GM21528 (cell line): ENCODE results near the gene KRTAP1-4.
"Not testable (repeated sequence)": the region's sequence is repeated elsewhere in the genome, so short reads cannot be mapped to it uniquely, and the experiment has no call there.

Source experiments
- ATAC-seq: cut with Tn5 transposase; IDR thresholded peaks from one replicate; pipeline ENCODE4 v1.9.1; 2021; ENCODE audit warnings: mild to moderate bottlenecking, moderate library complexity; ENCODE audit not compliant: unreplicated experiment, low FRiP score

KRTAP1-4 gene, protein sequence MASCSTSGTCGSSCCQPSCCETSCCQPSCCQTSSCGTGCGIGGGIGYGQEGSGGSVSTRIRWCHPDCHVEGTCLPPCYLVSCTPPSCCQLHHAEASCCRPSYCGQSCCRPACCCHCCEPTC

DNA sequence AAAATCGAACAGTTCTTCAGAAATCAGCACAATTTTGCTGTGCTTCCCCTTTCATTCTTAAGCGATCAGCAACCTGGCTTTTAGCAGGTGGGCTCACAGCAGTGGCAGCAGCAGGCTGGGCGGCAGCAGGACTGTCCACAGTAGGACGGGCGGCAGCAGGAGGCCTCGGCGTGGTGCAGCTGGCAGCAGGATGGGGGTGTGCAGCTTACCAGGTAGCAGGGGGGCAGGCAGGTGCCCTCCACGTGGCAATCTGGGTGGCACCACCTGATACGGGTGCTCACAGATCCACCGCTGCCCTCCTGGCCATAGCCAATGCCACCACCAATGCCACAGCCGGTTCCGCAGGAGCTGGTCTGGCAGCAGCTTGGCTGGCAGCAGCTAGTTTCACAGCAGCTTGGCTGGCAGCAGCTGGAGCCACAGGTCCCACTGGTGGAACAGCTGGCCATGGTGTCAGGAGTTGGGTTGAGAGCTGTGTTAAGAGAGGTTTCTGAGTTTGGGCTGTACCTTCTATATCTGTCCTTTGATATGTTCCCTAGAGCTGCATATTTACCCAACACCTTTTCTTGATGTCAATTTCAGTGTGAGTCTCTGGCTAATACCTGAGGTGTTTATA is at the start of gene KRTAP1-4:
KRTAP1-4 (minus strand) TSS at position 563 of the 613 bp plus-strand sequence; CDS start at position 446, 117 bp downstream.
- ATAC-seq, result no peak

DNA sequence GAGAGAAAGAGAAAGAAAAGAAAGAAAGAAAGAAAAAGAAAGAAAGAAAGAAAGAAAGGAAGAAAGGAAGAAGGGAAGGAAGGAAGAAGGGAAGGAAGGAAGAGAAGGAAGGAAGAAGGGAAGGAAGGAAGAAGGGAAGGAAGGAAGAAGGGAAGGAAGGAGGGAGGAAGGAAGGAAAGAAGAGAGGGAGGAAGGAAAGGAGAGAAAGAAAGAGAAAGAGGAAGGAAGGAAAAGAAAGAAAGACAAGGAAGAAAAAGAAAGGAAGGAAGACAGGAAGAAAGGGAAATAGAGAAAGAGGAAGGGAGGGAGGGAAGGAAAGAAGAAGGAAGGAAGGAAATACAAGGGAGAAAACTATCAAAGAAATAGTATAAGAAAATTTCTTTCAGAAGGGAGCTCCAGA is 46.8 kb upstream of the KRTAP1-4 start:
- ATAC-seq, result no peak

DNA sequence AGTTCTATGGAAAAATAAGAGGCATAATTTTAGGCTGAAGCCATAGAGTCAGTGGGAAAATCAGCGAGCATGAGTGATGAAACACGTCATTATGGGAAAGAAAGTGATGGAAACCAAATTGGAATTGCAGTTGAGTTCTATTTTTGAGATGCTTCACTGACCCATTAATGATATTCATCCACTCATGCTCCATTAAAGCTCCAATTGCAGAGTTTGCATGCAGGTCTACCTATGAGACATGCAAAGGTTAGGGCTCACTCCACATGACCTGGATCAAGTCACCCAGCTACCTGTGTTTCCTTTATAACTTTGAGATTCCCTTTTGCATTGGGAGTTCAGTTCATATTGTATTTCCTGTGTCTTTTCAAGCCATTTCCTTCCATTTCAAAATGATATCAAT is 43.7 kb upstream of the KRTAP1-4 start:
- no peak for ATAC-seq

DNA sequence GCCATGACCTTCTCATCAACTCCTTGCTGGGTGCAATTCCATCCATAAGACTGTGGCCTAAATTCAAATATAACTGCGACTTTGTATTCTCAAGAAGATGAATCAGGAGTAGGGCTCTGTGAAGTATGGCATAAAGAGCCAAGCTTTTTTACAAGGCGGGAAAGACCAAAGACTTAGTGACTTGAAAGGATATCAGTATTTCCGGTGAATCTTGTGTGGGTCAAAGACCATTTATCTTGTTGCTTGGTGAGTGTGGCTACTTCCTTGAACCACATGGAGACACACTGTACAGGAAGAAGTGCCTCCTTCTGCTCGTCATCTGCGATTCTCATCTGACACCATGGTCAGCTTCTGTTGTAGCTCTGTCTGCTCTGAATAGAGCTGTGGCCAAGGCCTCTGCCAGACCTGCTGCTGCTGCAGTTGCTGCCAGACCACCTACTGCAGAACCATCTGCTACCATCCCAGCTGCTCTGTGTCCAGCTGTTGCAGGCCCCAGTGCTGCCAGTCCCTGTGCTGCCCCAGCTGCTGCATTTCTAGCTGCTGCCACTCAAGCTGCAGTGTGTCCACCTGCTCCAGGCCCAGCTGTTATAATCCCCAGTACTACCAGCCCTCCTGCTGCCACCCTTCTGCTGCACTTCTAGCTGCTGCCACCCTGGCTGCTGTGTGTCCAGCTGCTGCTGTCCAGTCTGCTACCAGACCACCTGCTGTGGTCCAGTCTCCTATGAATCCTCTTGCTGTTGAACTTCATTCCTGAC is 41.8 kb upstream of the KRTAP1-4 start:
- ATAC-seq, result no peak

DNA sequence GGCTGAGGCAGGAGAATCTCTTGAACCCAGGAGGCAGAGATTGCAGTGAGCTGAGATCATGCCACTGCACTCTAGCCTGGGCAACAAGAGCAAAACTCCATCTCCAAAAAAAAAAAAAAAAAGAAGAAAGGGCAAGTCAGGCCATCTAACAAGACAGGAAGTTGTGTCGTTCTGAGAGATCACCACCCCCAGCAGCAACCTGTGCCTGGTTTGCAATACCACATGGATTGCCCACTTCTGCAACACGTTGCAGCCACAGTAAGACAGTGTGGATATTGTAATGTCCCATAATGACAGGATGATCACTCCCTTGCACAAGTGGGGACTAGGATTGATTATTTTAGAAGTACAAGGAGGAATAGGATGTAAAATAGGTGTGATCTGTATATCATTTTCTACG is 39.0 kb upstream of the KRTAP1-4 start:
- ATAC-seq, result no peak

DNA sequence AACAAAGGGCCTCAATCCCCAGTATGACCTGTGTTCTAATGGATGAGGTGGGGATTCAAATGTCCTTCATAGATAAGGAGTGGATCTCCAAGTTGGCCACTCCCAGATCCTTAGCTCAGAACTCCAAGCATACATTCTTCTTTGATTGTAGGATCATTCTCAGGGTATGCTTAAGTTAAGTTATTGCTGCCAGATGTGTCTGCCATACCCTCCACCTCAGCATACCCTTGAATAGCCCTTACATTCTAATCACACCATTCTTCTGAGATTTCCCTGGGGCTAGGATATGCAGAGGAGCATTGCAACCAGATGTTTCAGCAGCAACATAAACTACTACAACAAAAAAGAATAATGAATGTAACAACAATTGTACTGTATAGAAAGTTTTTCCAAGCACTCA is 37.3 kb upstream of the KRTAP1-4 start:
- no peak for ATAC-seq

DNA sequence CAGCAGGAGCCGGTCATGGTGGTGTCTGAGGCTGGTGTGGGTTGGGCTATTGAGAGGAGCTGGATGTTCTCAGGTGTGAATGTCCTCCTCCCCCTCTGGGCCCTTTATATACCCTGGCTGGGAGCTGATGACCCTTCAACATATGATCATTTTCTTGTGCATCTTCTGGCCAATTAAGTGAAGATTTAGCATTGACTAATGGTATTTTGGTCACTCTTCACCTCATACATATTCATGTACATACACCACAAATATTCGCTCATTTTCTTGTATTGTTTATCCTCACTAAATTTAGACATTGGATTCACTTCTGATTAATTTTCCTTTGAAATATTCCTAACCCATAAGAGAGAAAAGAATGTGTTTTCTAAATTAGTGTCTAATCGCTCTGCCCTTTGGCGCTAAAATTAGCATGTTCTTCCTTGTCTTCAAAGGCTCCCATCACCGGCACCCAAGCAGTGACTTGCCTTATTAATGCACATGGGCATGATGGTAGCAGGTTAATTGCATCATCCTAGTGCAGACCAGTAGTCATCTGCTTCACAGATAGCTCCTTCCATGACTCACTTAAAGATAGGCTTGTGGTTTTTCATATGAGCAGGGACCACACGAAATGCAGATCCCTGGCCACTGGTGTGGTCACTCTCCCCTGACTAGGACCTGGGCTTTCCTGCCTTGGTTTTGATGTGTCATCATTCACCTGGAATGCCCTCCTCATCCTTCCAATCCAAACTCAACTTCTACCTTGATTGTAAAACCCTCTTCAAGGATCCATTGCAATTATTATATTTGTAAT is 36.0 kb upstream of the KRTAP1-4 start, which contains the start of gene KRTAP2-4:
KRTAP2-4 (minus strand) TSS at position 51 of the 796 bp plus-strand sequence; CDS start at position 17, 34 bp downstream.
- no peak for ATAC-seq

DNA sequence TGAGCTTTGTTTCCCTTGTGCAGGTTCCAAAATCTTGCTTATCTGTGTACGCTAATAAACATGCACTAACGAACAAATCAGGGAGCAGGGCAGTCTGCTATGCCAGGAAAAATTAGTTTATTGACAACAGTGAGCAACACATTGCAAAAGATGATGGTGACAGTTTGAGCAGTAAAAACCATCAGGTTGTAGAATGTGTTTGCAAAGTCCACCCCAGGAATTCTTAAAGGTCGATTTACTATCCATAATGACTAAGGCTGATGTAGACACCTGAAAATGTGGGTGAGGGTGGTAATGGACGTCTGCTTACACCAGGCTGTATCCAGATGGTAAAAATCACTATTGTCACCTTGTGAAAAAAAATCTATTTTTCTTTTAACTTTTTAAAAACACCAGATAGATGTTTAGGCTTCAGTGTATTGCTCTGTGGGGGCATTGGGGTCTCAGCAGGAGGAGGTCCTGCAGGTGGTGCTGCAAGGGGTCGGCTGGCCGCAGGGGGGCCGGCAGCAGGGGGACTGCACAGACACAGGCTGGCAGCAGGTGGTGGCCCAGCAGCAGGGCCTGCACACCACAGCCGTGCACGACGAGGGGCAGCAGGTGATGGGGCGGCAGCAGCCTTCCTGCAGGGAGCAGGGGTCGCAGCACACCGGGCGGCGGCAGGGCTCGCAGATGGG is 35.2 kb upstream of the KRTAP1-4 start:
- not testable (repeated sequence) for ATAC-seq

DNA sequence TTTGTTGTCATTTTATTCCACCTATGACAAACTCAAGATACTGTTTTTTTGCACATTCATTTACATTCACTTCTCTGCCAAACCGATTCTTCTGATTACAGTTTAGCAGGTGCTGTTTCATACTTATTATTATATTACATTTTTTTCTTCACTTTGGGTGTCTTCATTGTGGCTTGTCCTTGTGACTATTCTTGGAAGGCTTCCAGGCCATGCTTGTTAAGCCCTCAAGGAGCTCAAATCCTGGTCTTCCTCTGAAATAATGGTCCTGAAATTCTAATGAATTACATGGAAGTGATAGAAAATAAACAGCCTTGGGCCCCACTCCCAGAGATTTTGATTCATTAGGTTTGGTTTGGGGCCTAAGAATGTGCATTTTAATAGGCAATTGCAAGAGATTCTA is 34.3 kb upstream of the KRTAP1-4 start:
- ATAC-seq, result no peak

DNA sequence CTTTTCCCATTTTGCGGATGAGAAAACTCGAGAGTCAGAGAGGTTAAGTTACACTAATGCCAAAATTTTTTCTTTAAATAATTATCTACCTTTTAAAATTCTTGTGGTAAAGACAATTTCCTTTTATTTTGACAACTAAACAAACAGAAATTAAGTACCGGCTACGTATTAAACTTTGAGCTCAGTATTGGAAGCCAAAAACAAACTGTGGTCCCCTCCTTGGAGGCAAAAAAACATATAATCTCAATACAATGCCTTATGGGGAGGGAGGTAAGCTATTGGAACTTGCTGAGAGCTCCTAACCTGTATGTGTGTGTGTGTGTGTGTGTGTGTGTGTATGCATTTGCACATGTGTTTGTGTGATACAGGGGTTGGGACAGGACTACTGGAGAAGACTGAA is 33.5 kb upstream of the KRTAP1-4 start:
- no peak for ATAC-seq

DNA sequence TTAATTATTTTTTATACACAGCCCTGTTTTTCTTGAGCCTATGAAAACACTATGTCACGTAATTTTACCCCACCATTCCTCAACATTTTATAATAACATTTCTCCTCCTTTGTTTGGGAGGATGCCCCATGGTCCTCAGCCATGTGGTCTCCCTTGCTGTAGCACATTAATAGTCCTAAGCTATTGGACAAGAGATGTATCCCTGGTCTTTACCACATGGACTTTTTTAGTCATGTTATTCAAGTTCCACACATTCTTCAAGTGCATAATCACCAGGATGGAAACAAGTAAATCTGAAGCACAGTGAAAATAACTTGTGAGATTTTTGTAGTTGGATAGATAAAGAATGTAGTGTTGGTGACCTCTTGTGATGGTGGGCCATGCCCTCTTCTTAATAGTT is 32.0 kb upstream of the KRTAP1-4 start:
- no peak for ATAC-seq

DNA sequence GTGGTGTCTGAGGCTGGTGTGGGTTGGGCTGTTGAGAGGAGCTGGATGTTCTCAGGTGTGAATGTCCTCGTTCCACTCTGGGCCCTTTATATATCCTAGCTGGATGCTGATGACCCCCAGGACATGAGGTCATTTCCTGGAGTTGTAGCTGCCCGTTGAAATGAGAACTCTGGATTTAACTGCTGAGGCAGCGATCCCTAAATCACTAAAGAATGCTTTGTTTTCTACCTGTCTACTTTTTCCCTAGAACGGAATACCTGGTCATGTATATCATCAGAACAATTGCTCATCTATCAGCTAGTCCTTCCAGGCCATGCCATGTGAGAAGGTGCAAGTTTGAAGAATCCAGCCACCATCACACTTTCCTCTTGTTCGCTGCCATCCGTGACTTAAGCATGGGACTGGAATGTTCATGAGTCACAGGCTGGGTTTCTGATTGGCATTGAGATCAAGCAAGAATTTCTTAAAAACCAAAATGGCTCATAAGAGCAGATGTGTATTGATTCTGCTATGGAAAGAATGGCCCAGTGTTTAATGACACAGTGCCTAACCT is 30.1 kb upstream of the KRTAP1-4 start, which contains the start of gene KRTAP2-3:
KRTAP2-3 (minus strand) TSS at position 63 of the 553 bp plus-strand sequence. CDS start 64 bp downstream, outside the sequence.
- no peak for ATAC-seq

DNA sequence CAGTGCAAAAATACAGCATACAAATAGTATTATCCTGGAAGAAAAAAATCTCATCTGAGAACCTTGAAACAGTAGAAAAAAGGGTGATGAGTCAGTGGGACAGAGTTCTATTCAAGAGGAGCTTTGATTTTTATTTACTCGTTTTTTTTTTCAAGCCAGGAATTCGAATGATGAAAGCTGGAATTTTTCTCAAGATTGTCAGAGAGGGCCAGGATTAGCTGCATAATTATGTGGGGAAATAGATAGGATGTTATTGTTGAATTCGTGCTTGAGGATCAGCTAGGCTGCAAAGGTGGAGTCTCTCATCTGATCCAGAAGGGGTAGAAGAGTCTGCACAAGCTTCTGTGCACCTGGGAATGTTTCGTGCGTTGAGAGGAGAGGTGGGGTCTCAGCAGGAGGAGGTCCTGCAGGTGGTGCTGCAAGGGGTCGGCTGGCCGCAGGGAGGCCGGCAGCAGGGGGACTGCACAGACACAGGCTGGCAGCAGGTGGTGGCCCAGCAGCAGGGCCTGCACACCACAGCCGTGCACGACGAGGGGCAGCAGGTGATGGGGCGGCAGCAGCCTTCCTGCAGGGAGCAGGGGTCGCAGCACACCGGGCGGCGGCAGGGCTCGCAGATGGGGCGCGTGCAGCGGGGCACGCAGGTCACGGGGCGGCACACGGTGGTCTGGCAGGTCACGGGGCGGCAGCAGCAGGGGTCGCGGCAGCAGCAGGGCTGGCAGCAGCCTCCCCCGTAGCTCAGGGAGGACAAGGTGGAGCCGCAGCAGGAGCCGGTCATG is 29.5 kb upstream of the KRTAP1-4 start:
- not testable (repeated sequence) for ATAC-seq

DNA sequence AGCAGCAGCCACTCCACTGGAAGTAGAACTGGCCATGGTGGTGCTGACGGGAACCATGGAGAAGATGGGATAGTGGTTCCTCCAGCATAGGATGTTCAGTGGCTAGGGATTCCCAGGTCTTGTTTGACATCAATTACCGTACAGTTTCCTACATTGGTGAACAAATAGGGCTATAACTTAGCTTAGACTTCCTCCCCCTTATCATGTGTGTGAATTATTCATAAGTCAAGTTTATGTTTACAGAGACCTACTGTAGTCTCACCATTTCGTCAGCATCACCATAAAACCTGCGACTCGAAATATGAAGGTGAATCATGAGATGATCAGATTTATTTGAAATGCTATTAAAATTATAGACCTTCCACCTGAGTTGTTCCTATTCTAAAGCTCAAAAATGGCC is 28.7 kb upstream of the KRTAP1-4 start:
- ATAC-seq, result no peak

DNA sequence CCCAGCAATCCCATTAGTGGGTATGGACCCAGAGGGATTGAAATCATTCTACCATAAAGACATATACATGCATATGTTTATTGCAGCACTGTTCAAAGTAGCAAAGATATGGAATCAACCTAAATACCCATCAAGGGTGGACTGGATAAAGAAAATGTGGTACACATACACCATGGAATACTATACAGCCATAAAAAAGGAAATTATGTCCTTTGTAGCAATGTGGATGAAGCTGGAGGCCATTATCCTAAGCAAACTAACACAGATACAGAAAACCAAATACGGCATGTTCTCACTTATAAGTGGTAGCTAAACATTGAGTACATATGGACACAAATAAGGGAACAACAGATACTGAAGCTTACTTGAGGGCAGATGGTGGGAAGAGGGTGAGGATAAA is 27.6 kb upstream of the KRTAP1-4 start:
- ATAC-seq, result no peak

DNA sequence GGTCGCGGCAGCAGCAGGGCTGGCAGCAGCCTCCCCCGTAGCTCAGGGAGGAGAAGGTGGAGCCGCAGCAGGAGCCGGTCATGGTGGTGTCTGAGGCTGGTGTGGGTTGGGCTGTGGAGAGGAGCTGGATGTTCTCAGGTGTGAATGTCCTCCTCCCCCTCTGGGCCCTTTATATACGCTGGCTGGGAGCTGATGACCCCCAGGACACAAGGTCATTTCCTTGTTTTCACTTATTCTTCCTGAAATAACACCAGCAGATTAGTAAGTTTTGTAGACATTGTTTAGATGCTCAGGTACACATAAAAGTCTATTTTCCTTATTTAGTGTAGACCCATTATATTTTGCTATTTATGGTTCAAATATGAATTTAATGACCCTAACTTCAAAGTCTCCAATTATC is 25.1 kb upstream of the KRTAP1-4 start, which contains the start of gene KRTAP2-2:
KRTAP2-2 (minus strand) TSS at position 101 of the 400 bp plus-strand sequence; CDS start at position 82, 19 bp downstream.
- not testable (repeated sequence) for ATAC-seq

DNA sequence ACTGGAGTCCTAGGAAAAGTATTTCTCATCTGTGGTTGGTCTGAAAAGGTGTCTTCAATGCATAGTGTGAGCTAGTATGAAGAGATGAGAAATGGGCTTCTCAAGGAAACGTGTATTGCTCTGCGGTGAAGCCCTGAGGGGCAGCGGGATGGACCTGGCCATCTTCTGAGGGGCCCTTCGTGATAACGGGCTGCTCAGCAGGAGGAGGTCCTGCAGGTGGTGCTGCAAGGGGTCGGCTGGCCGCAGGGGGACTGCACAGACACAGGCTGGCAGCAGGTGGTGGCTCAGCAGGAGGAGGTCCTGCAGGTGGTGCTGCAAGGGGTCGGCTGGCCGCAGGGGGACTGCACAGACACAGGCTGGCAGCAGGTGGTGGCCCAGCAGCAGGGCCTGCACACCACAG is 24.6 kb upstream of the KRTAP1-4 start:
- not testable (repeated sequence) for ATAC-seq

DNA sequence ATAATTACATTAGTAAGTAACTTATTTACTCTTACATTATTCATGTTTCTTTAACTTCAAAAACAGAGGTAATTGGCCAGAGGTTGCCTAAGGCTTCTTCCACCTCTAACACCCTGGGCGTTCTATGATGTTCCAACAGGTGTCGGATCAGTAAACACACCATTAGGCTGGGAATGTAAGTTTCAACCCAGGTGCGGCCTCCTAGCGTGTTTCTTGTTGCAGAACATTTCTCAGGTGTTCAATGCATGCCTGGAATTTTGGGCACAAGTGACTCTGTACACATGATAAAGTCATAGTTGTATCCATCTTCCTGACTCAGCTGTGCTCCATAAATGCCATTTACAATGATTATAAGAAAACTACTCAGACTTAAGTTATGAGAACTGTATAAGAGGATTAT is 24.0 kb upstream of the KRTAP1-4 start:
- no peak for ATAC-seq

DNA sequence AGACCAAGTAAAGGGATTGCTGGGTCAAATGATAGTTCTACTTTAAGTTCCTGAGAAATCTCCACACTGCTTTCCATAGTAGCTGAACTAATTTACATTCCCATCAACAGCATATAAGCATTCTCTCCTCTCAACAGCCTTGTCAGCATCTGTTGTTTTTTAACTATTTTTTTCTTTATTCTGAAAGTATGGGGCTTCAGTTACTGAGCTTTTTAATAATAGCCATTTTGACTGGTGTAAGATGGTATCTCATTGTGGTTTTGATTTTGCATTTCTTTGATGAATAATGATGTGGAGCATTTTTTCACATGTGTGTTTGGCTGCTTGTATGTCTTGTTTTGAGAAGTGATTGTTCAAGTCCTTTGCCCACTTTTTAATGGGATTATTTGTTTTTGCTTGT is 22.6 kb upstream of the KRTAP1-4 start:
- no peak for ATAC-seq
